ENCODE data around the gene HOOK2.
"Not testable (repeated sequence)": the region's sequence is repeated elsewhere in the genome, so short reads cannot be mapped to it uniquely, and the experiment has no call there.

The HOOK2 gene

GRCh38 chr19:12722566-12723380 is 52.6 kb downstream of the HOOK2 start:
- in situ Hi-C loops (cut with MboI; ENCODE audit: low sequenced_read_pairs), result no loop called here

GRCh38 chr19:12721656-12722565 is 53.4 kb downstream of the HOOK2 start:
- in situ Hi-C loops (cut with MboI; ENCODE audit: low sequenced_read_pairs), result no loop called here

- in situ Hi-C loops (cut with MboI; ENCODE audit: low sequenced_read_pairs), result no loop called here
Measured at GRCh38 chr19:12720851-12721655, 54.3 kb downstream of the HOOK2 start.

GRCh38 chr19:12720296-12720695 is 55.1 kb downstream of the HOOK2 start:
- in situ Hi-C loops (cut with MboI; ENCODE audit: low sequenced_read_pairs), result no loop called here

- in situ Hi-C loops (cut with MboI; ENCODE audit: low sequenced_read_pairs), result no loop called here
Measured at GRCh38 chr19:12715929-12716328, 59.4 kb downstream of the HOOK2 start.

- in situ Hi-C loops (cut with MboI; ENCODE audit: low sequenced_read_pairs), result no loop called here
Measured at GRCh38 chr19:12715102-12715501, 60.2 kb downstream of the HOOK2 start.

GRCh38 chr19:12713304-12713703 is 62.0 kb downstream of the HOOK2 start:
- in situ Hi-C loops (cut with MboI; ENCODE audit: low sequenced_read_pairs), result not testable (repeated sequence)

Measured in hTERT RPE-1 (cell line).